ENCODE data around the gene IGSF8. TPM values are rescaled to one million over a fixed set of nuclear protein-coding genes. Genes with fewer than 3 reads are reported as not detected.

IGSF8 gene
- total and polyA plus RNA-seq, 2 donors: 12.5 to 28.1 TPM

- H3K27ac ChIP-seq (ENCODE audit: low read depth): no peak overlapping the region
- DNase-seq (ENCODE audit: extremely low spot score): no peak
- no peak overlapping the region for H3K4me3 ChIP-seq (ENCODE audit: low read depth, low read length)
- 83% methylated on average over 4 of the region's 4 CpGs for WGBS
- no peaks in the 10 kb centered on the region for H3K4me1 ChIP-seq (ENCODE audit: insufficient read depth)
- no peaks in the 10 kb centered on the region for H3K36me3 ChIP-seq (ENCODE audit: insufficient read depth)
Observed at GRCh38 chr1:160094291-160094625, 4.2 kb downstream of the IGSF8 start.

- 83% methylated on average over 21 of the region's 21 CpGs for WGBS
- H3K36me3 ChIP-seq (ENCODE audit: insufficient read depth): peaks cover 1% of the 10 kb centered on the region
- no peak overlapping the region for H3K27ac ChIP-seq (ENCODE audit: low read depth)
- H3K4me1 ChIP-seq (ENCODE audit: insufficient read depth): no peaks in the 10 kb centered on the region
- no peak for DNase-seq (ENCODE audit: extremely low spot score)
- H3K4me3 ChIP-seq (ENCODE audit: low read depth, low read length): no peak overlapping the region
Observed at GRCh38 chr1:160093624-160094290, 4.7 kb downstream of the IGSF8 start.

GRCh38 chr1:160093069-160093395, 5.4 kb downstream of the IGSF8 start:
- WGBS: 82% methylated on average over 9 of the region's 9 CpGs
- H3K27ac ChIP-seq (ENCODE audit: low read depth): no peak overlapping the region
- H3K4me1 ChIP-seq (ENCODE audit: insufficient read depth): no peaks in the 10 kb centered on the region
- H3K4me3 ChIP-seq (ENCODE audit: low read depth, low read length): no peak overlapping the region
- H3K36me3 ChIP-seq (ENCODE audit: insufficient read depth): peaks cover 2% of the 10 kb centered on the region
- no peak for DNase-seq (ENCODE audit: extremely low spot score)

DNA sequence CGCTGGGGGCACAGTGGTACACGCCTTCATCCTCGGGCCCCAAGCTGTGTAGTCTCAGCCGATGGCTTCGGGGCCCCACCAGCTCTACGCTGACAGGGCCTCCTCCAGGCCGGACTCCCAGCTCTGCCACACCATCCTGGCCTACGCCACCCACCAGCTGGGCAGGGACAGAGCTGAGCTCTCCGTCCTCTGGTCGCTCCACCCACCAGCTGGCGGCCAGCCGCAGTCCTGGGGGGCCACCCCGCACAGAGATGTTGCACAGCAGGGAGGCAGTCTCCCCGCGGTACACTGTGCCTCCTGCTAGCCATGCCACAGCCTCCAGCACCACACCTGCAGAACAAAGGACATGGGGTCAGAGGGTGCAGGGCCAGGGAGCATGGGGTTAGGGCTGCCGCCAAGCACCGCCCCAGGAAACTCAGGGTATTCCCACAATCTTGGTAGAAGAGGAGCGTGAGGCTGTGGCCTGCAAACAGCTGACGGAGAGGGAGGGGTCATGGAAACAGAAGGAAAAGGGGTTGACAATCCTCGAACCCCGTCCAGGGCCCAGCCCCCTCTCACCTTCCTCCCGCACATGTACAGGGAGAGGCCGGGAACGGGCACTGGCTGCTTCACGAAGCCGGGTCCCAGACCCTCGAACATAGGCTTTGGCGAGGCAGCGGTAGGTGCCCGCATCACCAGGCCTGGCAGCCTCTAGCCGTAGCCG, 5.9 kb downstream of the IGSF8 start:
- no peaks in the 10 kb centered on the region for H3K4me1 ChIP-seq (ENCODE audit: insufficient read depth)
- WGBS: 95% methylated on average over 32 of the region's 32 CpGs
- peaks cover 2% of the 10 kb centered on the region for H3K36me3 ChIP-seq (ENCODE audit: insufficient read depth)
- no peak for DNase-seq (ENCODE audit: extremely low spot score)
- no peak overlapping the region for H3K27ac ChIP-seq (ENCODE audit: low read depth)
- no peak overlapping the region for H3K4me3 ChIP-seq (ENCODE audit: low read depth, low read length)

DNA sequence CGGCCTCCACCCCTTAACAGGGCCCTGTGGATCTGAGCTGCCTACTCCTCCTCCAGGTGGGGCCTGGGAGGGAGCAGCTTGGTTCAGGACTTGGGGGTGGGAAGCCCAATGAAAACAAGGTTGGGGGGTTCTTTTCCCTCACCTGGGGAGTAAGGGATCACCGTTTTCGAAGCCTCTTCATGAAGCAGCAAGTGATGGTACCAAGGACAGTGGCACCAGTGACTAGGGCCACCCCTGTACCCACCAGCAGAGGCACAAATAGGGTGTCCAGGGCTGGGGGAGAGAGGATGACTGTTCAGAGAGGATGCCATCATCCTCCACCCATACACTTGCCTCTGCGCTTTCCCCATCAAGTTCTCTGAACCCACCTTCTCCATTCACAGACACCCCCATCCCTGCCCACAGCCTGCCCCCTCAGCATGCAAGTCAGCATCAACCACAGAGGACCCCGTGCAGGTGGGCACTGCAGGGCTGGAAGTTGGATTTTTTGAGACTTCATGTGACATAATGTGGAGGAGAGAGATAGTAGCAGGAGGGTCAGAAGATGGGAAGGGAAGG, 6.7 kb downstream of the IGSF8 start:
- Histone ChIP-seq H3K36me3 (ENCODE audit: insufficient read depth) (peaks cover 2% of the 10 kb centered on the region), H3K27ac (ENCODE audit: low read depth) (no peak overlapping the region), H3K4me1 (ENCODE audit: insufficient read depth) (no peaks in the 10 kb centered on the region), H3K4me3 (ENCODE audit: low read depth, low read length) (no peak overlapping the region)
- no peak for DNase-seq (ENCODE audit: extremely low spot score)
- 94% methylated on average over 5 of the region's 5 CpGs for WGBS

DNA sequence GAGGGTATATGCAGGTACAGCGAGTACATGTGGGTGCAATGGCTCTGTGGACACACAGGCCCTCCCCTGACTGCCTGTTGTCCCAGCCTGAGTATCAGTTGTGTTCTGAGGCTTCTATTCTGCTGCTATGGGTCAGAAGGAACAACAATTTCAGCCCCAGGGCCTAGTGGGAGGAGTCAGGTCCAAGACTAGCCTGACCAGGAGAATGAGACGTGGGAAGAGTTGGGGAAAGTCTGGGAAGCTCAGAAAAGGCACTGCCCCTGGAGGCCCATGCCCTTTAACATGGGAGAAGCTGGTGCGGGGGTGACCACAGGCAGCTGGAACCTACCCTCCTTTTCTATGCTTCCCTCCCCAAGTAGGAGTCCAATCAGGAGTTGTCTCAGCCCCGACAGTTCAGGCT, 7.7 kb downstream of the IGSF8 start:
- DNase-seq (ENCODE audit: extremely low spot score): no peak
- peaks cover 2% of the 10 kb centered on the region for H3K36me3 ChIP-seq (ENCODE audit: insufficient read depth)
- H3K4me1 ChIP-seq (ENCODE audit: insufficient read depth): no peaks in the 10 kb centered on the region
- no peak overlapping the region for H3K27ac ChIP-seq (ENCODE audit: low read depth)
- H3K4me3 ChIP-seq (ENCODE audit: low read depth, low read length): no peak overlapping the region
- WGBS: 91% methylated on average over 4 of the region's 4 CpGs

DNA sequence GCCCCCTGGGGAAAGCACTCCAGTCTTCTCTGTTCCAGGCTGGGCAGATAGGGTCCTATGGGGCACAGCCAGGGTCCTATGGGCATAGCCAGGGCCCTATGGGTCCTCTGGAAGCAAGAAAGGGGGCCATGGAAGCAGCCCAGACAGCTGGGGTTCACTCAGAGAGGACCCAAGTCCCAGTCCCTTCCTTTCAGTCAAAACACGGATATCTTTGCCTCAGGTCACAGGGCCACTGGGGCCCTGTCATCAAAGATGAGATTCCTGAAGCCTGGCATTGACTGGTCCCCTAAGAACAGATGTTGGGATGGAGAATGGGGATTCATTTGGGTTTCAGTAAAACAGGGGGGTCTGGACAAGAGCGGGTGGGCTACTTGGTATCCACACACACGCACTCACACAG, 8.5 kb downstream of the IGSF8 start:
- Histone ChIP-seq H3K36me3 (ENCODE audit: insufficient read depth) (peaks cover 2% of the 10 kb centered on the region), H3K4me3 (ENCODE audit: low read depth, low read length) (no peak overlapping the region), H3K27ac (ENCODE audit: low read depth) (no peak overlapping the region), H3K4me1 (ENCODE audit: insufficient read depth) (no peaks in the 10 kb centered on the region)
- no peak for DNase-seq (ENCODE audit: extremely low spot score)
- WGBS: 90% methylated on average over 3 of the region's 3 CpGs

DNA sequence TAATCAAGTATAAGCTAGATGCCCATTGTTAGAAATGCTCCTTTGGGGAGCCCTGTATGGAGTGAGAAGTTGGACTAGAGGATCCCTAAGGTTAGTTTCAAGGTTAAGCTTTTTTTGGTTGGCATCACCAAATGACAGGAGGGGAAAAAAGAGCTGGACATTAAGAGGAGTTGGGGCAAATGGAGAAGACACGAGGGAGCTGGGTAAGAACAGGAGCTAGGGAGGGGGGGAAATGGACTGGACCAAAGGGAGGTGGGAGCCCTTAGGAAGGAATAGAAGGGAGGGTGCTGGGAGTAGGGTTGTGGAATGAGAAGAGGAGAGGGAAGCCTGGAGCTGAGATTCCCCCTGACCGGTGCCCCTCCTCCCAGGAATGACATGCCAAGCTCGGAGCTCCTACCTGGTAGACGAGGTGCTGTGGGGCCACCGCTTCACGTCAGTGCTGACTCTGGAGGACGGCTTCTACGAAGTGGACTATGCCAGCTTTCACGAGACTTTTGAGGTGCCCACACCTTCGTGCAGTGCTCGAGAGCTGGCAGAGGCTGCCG, 11.2 kb downstream of the IGSF8 start:
- Histone ChIP-seq H3K36me3 (ENCODE audit: insufficient read depth) (peaks cover 2% of the 10 kb centered on the region), H3K27ac (ENCODE audit: low read depth) (no peak overlapping the region), H3K4me3 (ENCODE audit: low read depth, low read length) (no peak overlapping the region), H3K4me1 (ENCODE audit: insufficient read depth) (peaks cover 2% of the 10 kb centered on the region)
- 92% methylated on average over 12 of the region's 12 CpGs for WGBS
- no peak for DNase-seq (ENCODE audit: extremely low spot score)

DNA sequence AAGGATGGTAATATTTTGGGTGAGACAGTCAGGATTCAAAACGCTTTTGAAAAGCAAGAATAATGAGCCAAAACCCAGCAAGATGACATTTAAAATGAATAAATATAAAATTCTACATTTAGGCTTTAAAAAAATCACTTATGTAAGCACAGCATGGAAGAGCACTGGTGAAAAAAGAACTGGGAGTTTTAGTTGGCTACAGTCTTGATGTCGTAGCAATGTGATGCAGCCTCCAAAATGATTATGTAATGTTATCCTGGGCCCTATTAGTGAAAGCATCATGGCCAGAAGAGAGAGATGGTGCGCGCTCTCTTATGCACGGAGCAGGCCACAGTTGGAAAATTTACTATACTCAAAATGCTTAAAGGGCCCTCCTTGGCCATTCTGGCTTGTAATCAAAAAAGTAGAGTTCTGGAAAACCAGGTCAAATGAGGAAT, 11.9 kb downstream of the IGSF8 start:
- DNase-seq (ENCODE audit: extremely low spot score): no peak
- Histone ChIP-seq H3K4me3 (ENCODE audit: low read depth, low read length) (no peak overlapping the region), H3K27ac (ENCODE audit: low read depth) (no peak overlapping the region), H3K4me1 (ENCODE audit: insufficient read depth) (peaks cover 2% of the 10 kb centered on the region), H3K36me3 (ENCODE audit: insufficient read depth) (peaks cover 2% of the 10 kb centered on the region)
- 71% methylated on average over 5 of the region's 5 CpGs for WGBS

- H3K4me3 ChIP-seq (ENCODE audit: low read depth, low read length): no peak overlapping the region
- H3K36me3 ChIP-seq (ENCODE audit: insufficient read depth): peaks cover 2% of the 10 kb centered on the region
- H3K27ac ChIP-seq (ENCODE audit: low read depth): no peak overlapping the region
- 53% methylated on average over 19 of the region's 19 CpGs for WGBS
- no peak for DNase-seq (ENCODE audit: extremely low spot score)
- H3K4me1 ChIP-seq (ENCODE audit: insufficient read depth): peaks cover 2% of the 10 kb centered on the region
Observed at GRCh38 chr1:160085686-160086455, 12.5 kb downstream of the IGSF8 start.

GRCh38 chr1:160084771-160085321, 13.6 kb downstream of the IGSF8 start:
- H3K4me1 ChIP-seq (ENCODE audit: insufficient read depth): peaks cover 2% of the 10 kb centered on the region
- no peak overlapping the region for H3K4me3 ChIP-seq (ENCODE audit: low read depth, low read length)
- WGBS: 81% methylated on average over 30 of the region's 30 CpGs
- H3K27ac ChIP-seq (ENCODE audit: low read depth): no peak overlapping the region
- H3K36me3 ChIP-seq (ENCODE audit: insufficient read depth): peaks cover 2% of the 10 kb centered on the region
- no peak for DNase-seq (ENCODE audit: extremely low spot score)

GRCh38 chr1:160083968-160084770, 14.2 kb downstream of the IGSF8 start:
- 19% methylated on average over 96 of the region's 96 CpGs for WGBS
- H3K36me3 ChIP-seq (ENCODE audit: insufficient read depth): peaks cover 2% of the 10 kb centered on the region
- H3K4me1 ChIP-seq (ENCODE audit: insufficient read depth): peaks cover 2% of the 10 kb centered on the region
- H3K27ac ChIP-seq (ENCODE audit: low read depth): no peak overlapping the region
- DNase-seq (ENCODE audit: extremely low spot score): no peak
- peak overlapping the region; percentile 38 for H3K4me3 ChIP-seq (ENCODE audit: low read depth, low read length)

GRCh38 chr1:160082926-160083325, 15.5 kb downstream of the IGSF8 start:
- WGBS: 60% methylated on average over 3 of the region's 3 CpGs
- Histone ChIP-seq H3K36me3 (ENCODE audit: insufficient read depth) (no peaks in the 10 kb centered on the region), H3K4me3 (ENCODE audit: low read depth, low read length) (no peak overlapping the region), H3K27ac (ENCODE audit: low read depth) (no peak overlapping the region), H3K4me1 (ENCODE audit: insufficient read depth) (peaks cover 2% of the 10 kb centered on the region)
- no peak for DNase-seq (ENCODE audit: extremely low spot score)
